ENCODE measurements around the gene TMEM203. TPM values are rescaled to one million over a fixed set of nuclear protein-coding genes. Genes with fewer than 3 reads are reported as not detected.

The TMEM203 gene
- total and polyA plus RNA-seq, 4 donors = 19.9 to 27.5 (median 21.5) TPM

DNA sequence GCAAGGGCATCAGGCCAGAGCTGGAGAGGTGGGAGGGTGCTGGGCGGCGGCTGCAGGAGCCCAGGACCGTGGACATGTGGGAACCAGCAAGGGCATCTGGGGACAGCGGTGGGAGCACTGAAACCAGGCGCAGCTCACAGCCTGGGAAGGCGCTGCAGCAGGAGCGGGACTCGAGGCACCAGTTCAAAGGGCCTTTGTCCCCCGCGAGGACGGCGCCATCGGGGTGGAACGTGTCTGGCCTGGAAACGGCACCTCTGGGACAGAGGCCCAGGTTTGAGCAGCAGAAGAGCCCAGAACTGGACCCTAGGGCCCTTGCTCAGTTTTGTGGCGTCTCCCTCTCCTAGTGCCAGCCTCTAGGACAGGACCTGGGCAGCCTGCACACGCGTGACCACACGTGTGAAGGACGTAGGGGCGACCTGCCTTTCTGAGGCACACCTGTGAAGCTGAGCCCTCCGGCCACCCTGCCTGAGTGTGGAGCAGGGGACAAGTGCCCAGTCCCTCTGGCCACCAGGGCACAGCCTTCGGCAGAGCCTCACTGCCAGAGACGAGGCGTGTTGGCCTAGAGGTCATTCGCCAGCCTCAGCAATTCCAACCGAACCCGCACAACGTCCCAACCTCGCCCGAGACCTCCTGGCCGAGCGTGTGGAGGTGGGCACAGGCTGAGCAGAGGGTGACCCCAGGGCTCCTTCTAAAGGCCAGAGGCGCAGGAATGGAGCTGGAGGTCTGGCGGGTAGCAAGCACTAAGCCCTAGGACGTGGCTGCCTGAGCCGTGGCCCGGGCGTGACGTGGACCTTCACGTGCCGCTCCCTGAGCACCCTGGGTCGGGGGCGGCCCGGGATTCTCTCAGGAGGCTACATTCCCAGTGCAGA lies 31.4 kb downstream of the TMEM203 start:
- H3K9ac ChIP-seq (ENCODE audit: low read depth in 1 of 2, low read length in 2 of 2) = no peak overlapping the region
- H3K27ac ChIP-seq (ENCODE audit: low read depth in 1 of 2, low read length in 2 of 2) = no peak overlapping the region
- peaks cover 3 to 10% (median 4%) of the 10 kb centered on the region in 4 donors for H3K27me3 ChIP-seq (ENCODE audit: control insufficient read depth in 4 of 4, insufficient read depth in 4 of 4, low read length in 3 of 4)
- DNase-seq (ENCODE audit: low spot score) = no peak
- WGBS = 73% methylated on average over 45 of the region's 45 CpGs
- H3K36me3 ChIP-seq (ENCODE audit: control insufficient read depth in 4 of 4, insufficient read depth in 3 of 4, low read depth in 1 of 4, low read length in 3 of 4) = peaks cover 0 to 7% (median 4%) of the 10 kb centered on the region in 4 donors
- H3K9me3 ChIP-seq (ENCODE audit: control insufficient read depth in 4 of 4, low read length in 3 of 4) = no peaks in the 10 kb centered on the region
- TF ChIP-seq YY1 (IDR thresholded peaks at IDR 0.05) (no peak), HNF4G (IDR thresholded peaks at IDR 0.05) (no peak), HNF4A (conservative IDR thresholded peaks at IDR 0.05) (no peak), GABPA (IDR thresholded peaks at IDR 0.05 in 1 of 2, conservative IDR thresholded peaks at IDR 0.05 in 1 of 2) (no peak), JUND (IDR thresholded peaks at IDR 0.05) (no peak), SP1 (IDR thresholded peaks at IDR 0.05) (no peak)
- TF ChIP-seq, protein P1, sequence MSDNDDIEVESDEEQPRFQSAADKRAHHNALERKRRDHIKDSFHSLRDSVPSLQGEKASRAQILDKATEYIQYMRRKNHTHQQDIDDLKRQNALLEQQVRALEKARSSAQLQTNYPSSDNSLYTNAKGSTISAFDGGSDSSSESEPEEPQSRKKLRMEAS (IDR thresholded peaks at IDR 0.05) = no peak
- peaks cover 8 to 12% (median 10%) of the 10 kb centered on the region in 4 donors for H3K4me1 ChIP-seq (ENCODE audit: control insufficient read depth in 4 of 4, insufficient read depth in 4 of 4, low read length in 3 of 4)
- H3K4me3 ChIP-seq (ENCODE audit: low read depth in 1 of 3, low read length in 3 of 3) = no peak overlapping the region

DNA sequence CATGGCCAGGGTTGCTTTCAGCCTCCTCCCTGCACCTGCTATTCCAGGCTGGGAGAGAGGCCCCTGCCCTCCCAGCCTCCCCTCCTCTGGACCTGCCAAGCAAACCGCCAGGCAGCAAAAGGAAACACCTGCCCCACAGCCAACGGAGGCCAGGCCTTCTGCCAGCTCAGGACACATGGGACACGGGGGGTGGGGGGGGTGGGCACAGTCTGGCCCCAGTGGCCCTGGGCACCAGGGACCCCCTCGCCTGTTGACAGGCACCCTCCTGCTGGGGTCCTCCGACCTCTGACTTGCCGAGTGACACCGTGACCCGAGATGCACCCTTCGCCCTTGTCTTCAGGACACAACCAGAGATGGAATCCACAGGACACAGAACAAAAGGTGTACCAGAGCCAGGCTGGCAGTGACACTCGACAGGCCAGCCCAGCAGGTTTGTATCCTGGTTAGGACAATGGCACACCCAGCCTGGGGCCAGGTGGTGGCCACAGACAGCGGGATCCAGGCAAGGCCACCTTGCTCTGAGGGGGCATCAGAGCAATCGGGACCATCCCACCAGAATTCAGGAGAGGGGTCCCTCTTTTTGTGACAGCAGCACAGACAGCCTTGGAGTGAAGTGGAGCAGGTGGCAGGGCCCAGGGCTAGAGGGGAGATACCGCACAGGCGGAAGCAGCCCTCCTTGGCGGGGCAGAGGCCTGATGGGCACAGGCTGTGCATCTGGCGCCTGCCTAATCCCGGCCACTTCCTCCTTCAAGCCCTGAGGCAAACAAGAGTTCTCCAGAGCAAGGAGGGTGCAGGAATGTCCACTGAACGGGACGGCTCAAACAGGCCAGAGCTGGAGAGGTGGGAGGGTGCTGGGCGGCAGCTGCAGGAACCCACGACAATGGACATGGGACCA lies 32.3 kb downstream of the TMEM203 start:
- peaks cover 13 to 20% (median 17%) of the 10 kb centered on the region in 4 donors for H3K4me1 ChIP-seq (ENCODE audit: control insufficient read depth in 4 of 4, insufficient read depth in 4 of 4, low read length in 3 of 4)
- H3K36me3 ChIP-seq (ENCODE audit: control insufficient read depth in 4 of 4, insufficient read depth in 3 of 4, low read depth in 1 of 4, low read length in 3 of 4) = peaks cover 0 to 4% (median 3%) of the 10 kb centered on the region in 4 donors
- H3K4me3 ChIP-seq (ENCODE audit: low read depth in 1 of 3, low read length in 3 of 3) = no peak overlapping the region
- no peaks in the 10 kb centered on the region for H3K9me3 ChIP-seq (ENCODE audit: control insufficient read depth in 4 of 4, low read length in 3 of 4)
- H3K27me3 ChIP-seq (ENCODE audit: control insufficient read depth in 4 of 4, insufficient read depth in 4 of 4, low read length in 3 of 4) = peaks cover 3 to 10% (median 4%) of the 10 kb centered on the region in 4 donors
- DNase-seq (ENCODE audit: low spot score) = no peak
- H3K9ac ChIP-seq (ENCODE audit: low read depth in 1 of 2, low read length in 2 of 2) = no peak overlapping the region
- TF ChIP-seq FOXA2 (IDR thresholded peaks at IDR 0.05) (no peak), GABPA (IDR thresholded peaks at IDR 0.05 in 1 of 2, conservative IDR thresholded peaks at IDR 0.05 in 1 of 2) (no peak), HNF4A (conservative IDR thresholded peaks at IDR 0.05) (no peak), SP1 (IDR thresholded peaks at IDR 0.05) (no peak)
- TF ChIP-seq, protein P2, sequence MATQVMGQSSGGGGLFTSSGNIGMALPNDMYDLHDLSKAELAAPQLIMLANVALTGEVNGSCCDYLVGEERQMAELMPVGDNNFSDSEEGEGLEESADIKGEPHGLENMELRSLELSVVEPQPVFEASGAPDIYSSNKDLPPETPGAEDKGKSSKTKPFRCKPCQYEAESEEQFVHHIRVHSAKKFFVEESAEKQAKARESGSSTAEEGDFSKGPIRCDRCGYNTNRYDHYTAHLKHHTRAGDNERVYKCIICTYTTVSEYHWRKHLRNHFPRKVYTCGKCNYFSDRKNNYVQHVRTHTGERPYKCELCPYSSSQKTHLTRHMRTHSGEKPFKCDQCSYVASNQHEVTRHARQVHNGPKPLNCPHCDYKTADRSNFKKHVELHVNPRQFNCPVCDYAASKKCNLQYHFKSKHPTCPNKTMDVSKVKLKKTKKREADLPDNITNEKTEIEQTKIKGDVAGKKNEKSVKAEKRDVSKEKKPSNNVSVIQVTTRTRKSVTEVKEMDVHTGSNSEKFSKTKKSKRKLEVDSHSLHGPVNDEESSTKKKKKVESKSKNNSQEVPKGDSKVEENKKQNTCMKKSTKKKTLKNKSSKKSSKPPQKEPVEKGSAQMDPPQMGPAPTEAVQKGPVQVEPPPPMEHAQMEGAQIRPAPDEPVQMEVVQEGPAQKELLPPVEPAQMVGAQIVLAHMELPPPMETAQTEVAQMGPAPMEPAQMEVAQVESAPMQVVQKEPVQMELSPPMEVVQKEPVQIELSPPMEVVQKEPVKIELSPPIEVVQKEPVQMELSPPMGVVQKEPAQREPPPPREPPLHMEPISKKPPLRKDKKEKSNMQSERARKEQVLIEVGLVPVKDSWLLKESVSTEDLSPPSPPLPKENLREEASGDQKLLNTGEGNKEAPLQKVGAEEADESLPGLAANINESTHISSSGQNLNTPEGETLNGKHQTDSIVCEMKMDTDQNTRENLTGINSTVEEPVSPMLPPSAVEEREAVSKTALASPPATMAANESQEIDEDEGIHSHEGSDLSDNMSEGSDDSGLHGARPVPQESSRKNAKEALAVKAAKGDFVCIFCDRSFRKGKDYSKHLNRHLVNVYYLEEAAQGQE (IDR thresholded peaks at IDR 0.05) = no peak
- TF ChIP-seq, protein P3, sequence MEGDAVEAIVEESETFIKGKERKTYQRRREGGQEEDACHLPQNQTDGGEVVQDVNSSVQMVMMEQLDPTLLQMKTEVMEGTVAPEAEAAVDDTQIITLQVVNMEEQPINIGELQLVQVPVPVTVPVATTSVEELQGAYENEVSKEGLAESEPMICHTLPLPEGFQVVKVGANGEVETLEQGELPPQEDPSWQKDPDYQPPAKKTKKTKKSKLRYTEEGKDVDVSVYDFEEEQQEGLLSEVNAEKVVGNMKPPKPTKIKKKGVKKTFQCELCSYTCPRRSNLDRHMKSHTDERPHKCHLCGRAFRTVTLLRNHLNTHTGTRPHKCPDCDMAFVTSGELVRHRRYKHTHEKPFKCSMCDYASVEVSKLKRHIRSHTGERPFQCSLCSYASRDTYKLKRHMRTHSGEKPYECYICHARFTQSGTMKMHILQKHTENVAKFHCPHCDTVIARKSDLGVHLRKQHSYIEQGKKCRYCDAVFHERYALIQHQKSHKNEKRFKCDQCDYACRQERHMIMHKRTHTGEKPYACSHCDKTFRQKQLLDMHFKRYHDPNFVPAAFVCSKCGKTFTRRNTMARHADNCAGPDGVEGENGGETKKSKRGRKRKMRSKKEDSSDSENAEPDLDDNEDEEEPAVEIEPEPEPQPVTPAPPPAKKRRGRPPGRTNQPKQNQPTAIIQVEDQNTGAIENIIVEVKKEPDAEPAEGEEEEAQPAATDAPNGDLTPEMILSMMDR (IDR thresholded peaks at IDR 0.05; ENCODE audit: low read depth, low read length, missing input control) = no peak
- 61% methylated on average over 21 of the region's 21 CpGs for WGBS
- H3K27ac ChIP-seq (ENCODE audit: low read depth in 1 of 2, low read length in 2 of 2) = no peak overlapping the region
